Ascending aorta (tissue), 2 donors: Measurements from ENCODE around the gene CAD. TPM values are rescaled to one million over a fixed set of nuclear protein-coding genes. Genes with fewer than 3 reads are reported as not detected.

Source experiments
- DNase-seq, 2 donors: peaks; one replicate each; pipeline ENCODE4 v3.0.0-alpha.2; 2019; ENCODE audit warnings: low spot score in 2 of 2
- H3K27ac ChIP-seq, 2 donors: fragments of 200-600 bp; sonication (generic); one replicate each; pipeline ENCODE4 v1.5.1; 2016 to 2017; ENCODE audit warnings: mild to moderate bottlenecking in 1 of 2
- H3K27me3 ChIP-seq: fragments of 200-600 bp; sonication (generic); one replicate; pipeline ENCODE4 v1.5.1; 2017
- H3K36me3 ChIP-seq, 2 donors: fragments of 200-600 bp; sonication (generic); one replicate each; pipeline ENCODE4 v1.5.1; 2016
- H3K4me1 ChIP-seq, 2 donors: fragments of 200-600 bp; sonication (generic); one replicate each; pipeline ENCODE4 v1.5.1; 2016 to 2017; ENCODE audit warnings: mild to moderate bottlenecking in 1 of 2
- H3K4me3 ChIP-seq, 2 donors: fragments of 200-600 bp; sonication (generic); one replicate each; pipeline ENCODE4 v1.5.1; 2016 to 2017; ENCODE audit warnings: mild to moderate bottlenecking in 1 of 2
- H3K9me3 ChIP-seq, 2 donors: fragments of 200-600 bp; sonication (generic); one replicate each; pipeline ENCODE4 v1.5.1; 2016
- CTCF ChIP-seq, 3 experiments: fragments of 200-600 bp in 2 of 3; fragments of 450-650 bp in 1 of 3; sonication (generic) in 2 of 3; IDR thresholded peaks; one replicate each; pipeline ENCODE4 v1.5.1; 2016 to 2019; ENCODE audit warnings: antibody characterized with exemption in 3 of 3, mild to moderate bottlenecking in 1 of 3, moderate library complexity in 1 of 3
- intact Hi-C: fragments of 100-400 bp; cut with DNase I; formaldehyde crosslinking; loops from one replicate; pipeline ENCODE4 v1.15.1; 2023
- total RNA-seq: library from RNA; depleted of rRNA; stranded (reverse); fragments of >200 nt; gene quantifications from one replicate; pipeline ENCODE4 v1.1.0, GENCODE V29; 2016

CAD gene
- total RNA-seq, 1 donor from 2014 or later, result 63.4 TPM

GRCh38 chr2:27278010-27278409, 60.8 kb downstream of the CAD start:
- no peak for TF ChIP-seq CTCF (IDR thresholded peaks at IDR 0.05)
- Histone ChIP-seq H3K27ac (no peak overlapping the region), H3K4me3 (no peak overlapping the region), H3K27me3 (no peaks in the 10 kb centered on the region), H3K9me3 (no peaks in the 10 kb centered on the region), H3K36me3 (no peaks in the 10 kb centered on the region), H3K4me1 (no peaks in the 10 kb centered on the region)
- intact Hi-C loops, result loop anchor here (5.0 kb wide), 1 partner anchor 61 kb away; the partner anchor contains the start of gene CAD
- DNase-seq, result no peak

GRCh38 chr2:27280826-27281225, 63.7 kb downstream of the CAD start:
- intact Hi-C loops, result loop anchor here (1.0 to 10.0 kb wide), 3 partner anchors 182 to 436 kb away; partner anchors contain the start of gene DPYSL5
- Histone ChIP-seq H3K27me3 (no peaks in the 10 kb centered on the region), H3K4me3 (no peak overlapping the region), H3K9me3 (no peaks in the 10 kb centered on the region), H3K4me1 (no peaks in the 10 kb centered on the region), H3K36me3 (no peaks in the 10 kb centered on the region), H3K27ac (no peak overlapping the region)
- no peak for DNase-seq
- TF ChIP-seq CTCF (IDR thresholded peaks at IDR 0.05), result no peak

- H3K27me3 ChIP-seq, result no peaks in the 10 kb centered on the region
- no peak overlapping the region for H3K4me3 ChIP-seq
- intact Hi-C loops, result loop anchor here (10.0 kb wide), 1 partner anchor 437 kb away; the partner anchor contains the start of gene DPYSL5
- H3K4me1 ChIP-seq, result no peaks in the 10 kb centered on the region
- no peaks in the 10 kb centered on the region for H3K9me3 ChIP-seq
- DNase-seq, result no peak
- no peaks in the 10 kb centered on the region for H3K36me3 ChIP-seq
- no peak overlapping the region for H3K27ac ChIP-seq
- no peak for TF ChIP-seq CTCF (IDR thresholded peaks at IDR 0.05)
Observed at GRCh38 chr2:27281442-27281841, 64.3 kb downstream of the CAD start.

GRCh38 chr2:27281855-27282559, 64.8 kb downstream of the CAD start, which contains the start of gene TRIM54:
TRIM54 (plus strand) TSS chr2:27282429; CDS start chr2:27282732, 303 bp downstream.
- H3K4me3 ChIP-seq, result no peak within 1 kb of the TSS
- H3K4me1 ChIP-seq, result no peaks in the 10 kb centered on the region
- intact Hi-C loops, result loop anchor here (10.0 kb wide), 1 partner anchor 437 kb away; the partner anchor contains the start of gene DPYSL5
- no peaks in the 10 kb centered on the region for H3K36me3 ChIP-seq
- no peak for DNase-seq
- no peaks in the 10 kb centered on the region for H3K27me3 ChIP-seq
- TF ChIP-seq CTCF (IDR thresholded peaks at IDR 0.05), result no peak
- no peaks in the 10 kb centered on the region for H3K9me3 ChIP-seq
- no peak within 1 kb of the TSS for H3K27ac ChIP-seq

- no peak overlapping the region for H3K4me3 ChIP-seq
- no peaks in the 10 kb centered on the region for H3K9me3 ChIP-seq
- H3K27ac ChIP-seq, result no peak overlapping the region
- intact Hi-C loops, result loop anchor here (10.0 kb wide), 1 partner anchor 438 kb away; the partner anchor contains the start of gene DPYSL5
- no peak for TF ChIP-seq CTCF (IDR thresholded peaks at IDR 0.05)
- H3K4me1 ChIP-seq, result no peaks in the 10 kb centered on the region
- no peaks in the 10 kb centered on the region for H3K27me3 ChIP-seq
- no peak for DNase-seq
- no peaks in the 10 kb centered on the region for H3K36me3 ChIP-seq
Observed at GRCh38 chr2:27282892-27283291, 65.7 kb downstream of the CAD start.
